NB4 (cell line): Measurements from ENCODE around the gene PIK3R3.
A peak's percentile ranks its signal among the peaks of the same experiment; 100 is the strongest.

ENCODE experiments used
- DNase-seq: peaks from one replicate; pipeline ENCODE4 v3.0.0; 2010; ENCODE audit warnings: low read depth
- H3K4me3 ChIP-seq: one replicate; pipeline ENCODE4 v1.5.1; 2011; ENCODE audit warnings: mild to moderate bottlenecking, low read depth, low read length, moderate library complexity
- MYC ChIP-seq: IDR thresholded peaks from 2 replicates; pipeline ENCODE4 v1.6.1; 2011; ENCODE audit warnings: low read depth, low read length
- POLR2A ChIP-seq: IDR thresholded peaks from 2 replicates; pipeline ENCODE4 v1.6.1; 2011; ENCODE audit warnings: mild to moderate bottlenecking; ENCODE audit not compliant: insufficient read length; ENCODE audit errors: extremely low read depth
- TF ChIP-seq, protein P1 (sequence below): IDR thresholded peaks from 2 replicates; pipeline ENCODE4 v1.6.1; 2011; ENCODE audit warnings: low read depth, low read length
- TF ChIP-seq, protein P2 (sequence below): IDR thresholded peaks from one replicate; pipeline ENCODE4 v1.5.1; 2012; ENCODE audit warnings: low read depth, low read length

Gene PIK3R3

DNA sequence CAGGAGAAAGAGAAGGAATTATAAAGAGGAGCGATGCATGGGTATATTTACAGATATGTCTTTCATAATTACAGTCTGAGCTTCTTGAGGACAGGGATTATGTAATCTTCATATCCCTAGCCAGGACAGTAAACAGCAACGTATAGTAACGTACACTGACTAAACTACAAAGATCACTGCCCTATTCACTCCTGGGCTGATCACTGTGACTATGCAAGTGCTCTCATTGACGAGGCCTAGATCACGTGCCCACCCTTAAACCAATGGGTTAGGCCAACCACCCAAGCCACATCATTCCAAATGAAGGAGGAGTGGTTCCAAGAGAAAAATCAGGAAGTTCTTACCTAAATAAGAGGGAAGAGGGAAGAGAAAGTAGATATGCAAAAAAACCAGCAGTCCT is 18.5 kb downstream of the PIK3R3 start:
- no peak overlapping the region for H3K4me3 ChIP-seq
- no peak for TF ChIP-seq POLR2A
- DNase-seq, result no peak

DNA sequence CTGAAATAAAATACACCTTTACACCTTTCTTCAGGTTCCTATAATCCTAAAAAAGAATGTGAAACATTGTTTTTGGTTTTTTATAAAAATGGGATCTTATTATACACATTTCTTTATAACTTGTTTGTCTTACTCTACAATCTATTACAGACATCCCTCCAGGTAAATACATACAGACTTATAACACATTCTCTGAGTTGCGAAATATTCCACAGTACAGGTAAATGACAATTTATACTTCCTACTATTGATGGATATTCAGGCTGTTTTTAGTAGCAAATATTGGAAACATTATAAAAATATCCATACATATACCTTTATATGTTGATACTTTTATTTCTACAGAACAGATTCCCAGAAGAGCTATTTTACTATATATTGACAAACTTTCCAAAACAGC is 20.3 kb downstream of the PIK3R3 start:
- no peak for DNase-seq
- TF ChIP-seq, protein P1, sequence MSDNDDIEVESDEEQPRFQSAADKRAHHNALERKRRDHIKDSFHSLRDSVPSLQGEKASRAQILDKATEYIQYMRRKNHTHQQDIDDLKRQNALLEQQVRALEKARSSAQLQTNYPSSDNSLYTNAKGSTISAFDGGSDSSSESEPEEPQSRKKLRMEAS, result no peak
- TF ChIP-seq POLR2A, result no peak
- TF ChIP-seq MYC, result no peak
- TF ChIP-seq, protein P2, sequence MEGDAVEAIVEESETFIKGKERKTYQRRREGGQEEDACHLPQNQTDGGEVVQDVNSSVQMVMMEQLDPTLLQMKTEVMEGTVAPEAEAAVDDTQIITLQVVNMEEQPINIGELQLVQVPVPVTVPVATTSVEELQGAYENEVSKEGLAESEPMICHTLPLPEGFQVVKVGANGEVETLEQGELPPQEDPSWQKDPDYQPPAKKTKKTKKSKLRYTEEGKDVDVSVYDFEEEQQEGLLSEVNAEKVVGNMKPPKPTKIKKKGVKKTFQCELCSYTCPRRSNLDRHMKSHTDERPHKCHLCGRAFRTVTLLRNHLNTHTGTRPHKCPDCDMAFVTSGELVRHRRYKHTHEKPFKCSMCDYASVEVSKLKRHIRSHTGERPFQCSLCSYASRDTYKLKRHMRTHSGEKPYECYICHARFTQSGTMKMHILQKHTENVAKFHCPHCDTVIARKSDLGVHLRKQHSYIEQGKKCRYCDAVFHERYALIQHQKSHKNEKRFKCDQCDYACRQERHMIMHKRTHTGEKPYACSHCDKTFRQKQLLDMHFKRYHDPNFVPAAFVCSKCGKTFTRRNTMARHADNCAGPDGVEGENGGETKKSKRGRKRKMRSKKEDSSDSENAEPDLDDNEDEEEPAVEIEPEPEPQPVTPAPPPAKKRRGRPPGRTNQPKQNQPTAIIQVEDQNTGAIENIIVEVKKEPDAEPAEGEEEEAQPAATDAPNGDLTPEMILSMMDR, result no peak
- H3K4me3 ChIP-seq, result no peak overlapping the region

DNA sequence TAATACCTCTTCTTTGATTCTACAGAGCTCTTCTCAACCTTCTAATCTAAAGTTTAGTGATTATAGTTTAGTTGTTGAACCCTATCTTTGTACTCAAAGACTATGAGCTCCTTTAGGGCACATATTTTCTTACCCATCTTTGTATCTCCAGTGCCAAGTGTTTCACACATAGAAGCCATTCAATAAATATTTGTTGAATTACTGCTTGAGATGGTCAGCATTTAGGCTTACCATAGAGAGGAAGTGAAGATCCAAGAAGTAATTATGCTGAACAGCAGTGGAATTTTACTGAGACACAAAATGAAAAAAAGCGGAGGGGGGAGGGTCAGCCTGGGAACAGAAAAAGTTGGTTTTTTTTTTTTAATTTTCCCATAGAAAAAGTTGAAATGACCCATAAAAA is 21.9 kb downstream of the PIK3R3 start:
- H3K4me3 ChIP-seq, result no peak overlapping the region
- TF ChIP-seq MYC, result no peak
- TF ChIP-seq, protein P2, result no peak
- TF ChIP-seq, protein P1, result no peak
- no peak for TF ChIP-seq POLR2A
- DNase-seq, result no peak

DNA sequence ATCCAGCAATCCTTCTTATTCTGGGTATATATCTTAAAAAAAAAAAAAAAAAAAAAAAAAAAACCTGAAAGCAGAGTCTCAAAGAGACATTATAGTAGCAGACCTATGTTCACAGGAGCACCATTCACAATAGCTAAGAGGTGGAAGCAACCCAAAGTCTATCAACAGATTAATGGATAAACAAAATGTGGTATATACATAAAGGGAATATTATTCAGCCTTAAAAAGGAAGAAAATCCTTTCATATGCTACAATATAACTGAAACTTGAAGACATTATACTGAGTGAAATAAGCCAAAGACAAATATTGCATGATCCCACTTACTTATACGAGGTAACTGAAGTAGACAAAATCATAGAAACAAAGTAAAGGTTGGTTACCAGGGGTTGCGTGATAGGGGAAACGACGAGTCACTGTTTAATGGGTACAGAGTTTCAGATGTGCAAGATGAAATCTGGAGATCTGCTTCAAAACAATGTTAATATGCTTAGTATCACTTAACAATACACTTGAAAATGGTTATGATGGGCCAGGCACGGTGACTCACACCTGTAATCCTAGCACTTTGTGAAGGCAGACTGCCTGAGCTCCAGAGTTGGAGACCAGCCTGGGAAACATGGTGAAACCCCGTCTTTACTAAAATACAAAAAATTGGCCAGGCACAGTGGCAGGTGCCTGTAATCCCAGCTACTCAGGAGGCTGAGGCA is 29.5 kb downstream of the PIK3R3 start:
- peak; percentile 32 for DNase-seq
- TF ChIP-seq POLR2A (no peak), MYC (no peak)
- TF ChIP-seq, protein P1, result no peak
- TF ChIP-seq, protein P2, result no peak
- H3K4me3 ChIP-seq, result no peak overlapping the region

DNA sequence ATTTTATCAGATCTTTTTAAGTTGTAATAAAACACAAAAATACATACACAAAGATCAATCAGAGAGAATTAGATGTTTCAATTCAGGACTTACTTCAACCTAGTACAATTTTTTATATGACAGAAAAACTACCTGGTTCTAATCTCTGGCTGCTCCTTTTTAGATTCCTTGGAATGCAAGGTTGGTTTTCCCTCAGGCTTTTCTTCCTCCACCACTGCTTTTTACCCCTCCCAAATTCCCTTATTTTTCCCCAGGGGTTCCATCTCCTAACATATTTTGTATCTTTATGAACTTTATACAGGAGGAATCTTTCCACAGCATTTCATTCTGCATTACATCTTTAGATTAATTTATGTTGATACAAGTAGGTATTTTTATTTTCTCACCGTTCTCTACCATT is 33.2 kb downstream of the PIK3R3 start:
- no peak overlapping the region for H3K4me3 ChIP-seq
- TF ChIP-seq, protein P1, result no peak
- TF ChIP-seq, protein P2, result no peak
- no peak for TF ChIP-seq MYC
- no peak for TF ChIP-seq POLR2A
- DNase-seq, result no peak

DNA sequence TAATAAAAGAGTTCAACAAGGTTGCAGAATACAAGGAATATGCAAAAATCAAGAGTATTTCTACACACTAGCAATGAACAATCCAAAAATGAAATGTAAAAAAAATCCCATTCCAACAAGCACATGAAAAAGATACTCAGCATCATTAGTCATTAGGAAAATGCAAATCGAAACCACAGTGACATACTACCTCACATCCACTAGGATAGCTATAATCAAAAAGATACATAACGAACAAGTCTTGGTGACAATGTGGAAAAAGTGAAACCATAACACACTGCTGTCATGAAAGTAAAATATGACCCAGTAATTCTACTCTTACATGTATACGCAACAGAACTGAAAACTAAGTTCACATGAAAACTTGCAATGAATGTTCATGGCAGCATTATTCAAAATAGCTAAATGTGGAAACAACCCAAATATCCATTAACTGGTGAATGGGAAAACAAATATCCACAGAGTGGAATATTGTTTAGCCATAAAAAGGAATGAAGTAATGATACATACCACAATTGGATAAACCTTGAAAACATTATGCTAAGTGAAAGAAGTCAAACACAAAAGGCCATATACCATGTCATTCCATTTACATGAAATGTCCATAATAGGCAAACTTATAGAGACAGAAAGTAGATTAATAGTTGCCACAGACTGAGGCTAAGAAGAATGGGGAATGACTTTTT is 34.3 kb downstream of the PIK3R3 start:
- H3K4me3 ChIP-seq, result no peak overlapping the region
- no peak for DNase-seq
- TF ChIP-seq, protein P2, result no peak
